GM23248 (cell line): ENCODE results near the gene DPP6.

Experiments
- EZH2 ChIP-seq: fragments of 200-600 bp; sonication (generic); IDR thresholded peaks from 2 replicates; pipeline ENCODE4 v1.6.1; 2018; ENCODE audit warnings: antibody characterized with exemption, mild to moderate bottlenecking; ENCODE audit not compliant: insufficient read depth, poor library complexity, severe bottlenecking
- EZH2phosphoT487 ChIP-seq: fragments of 200-600 bp; sonication (generic); IDR thresholded peaks from 2 replicates; pipeline ENCODE4 v1.6.1; 2018; ENCODE audit warnings: antibody characterized with exemption, moderate library complexity, mild to moderate bottlenecking, low read depth; ENCODE audit not compliant: insufficient read depth

- TF ChIP-seq EZH2 (no peak), EZH2phosphoT487 (no peak)
Observed at GRCh38 chr7:154469652-154470051, 417.5 kb downstream of the DPP6 start.
